GM12891 (cell line): ENCODE results near the gene PAPLN.

Source experiments
- PAX5 ChIP-seq: IDR thresholded peaks from 2 replicates; pipeline ENCODE4 v1.6.1; 2011; ENCODE audit warnings: low read length, moderate library complexity, mild to moderate bottlenecking; ENCODE audit not compliant: insufficient read depth, severe bottlenecking
- POLR2A ChIP-seq: IDR thresholded peaks from 2 replicates; pipeline ENCODE4 v1.6.1; 2011; ENCODE audit warnings: low read depth, low read length, control low read depth
- POLR2AphosphoS5 ChIP-seq: IDR thresholded peaks from 2 replicates; pipeline ENCODE4 v1.6.1; 2011; ENCODE audit warnings: low read depth, low read length, control low read depth
- POU2F2 ChIP-seq: IDR thresholded peaks from 2 replicates; pipeline ENCODE4 v1.6.1; 2011; ENCODE audit warnings: low read depth, mild to moderate bottlenecking, control low read depth, low read length, moderate library complexity
- SPI1 ChIP-seq: IDR thresholded peaks from 2 replicates; pipeline ENCODE4 v1.6.1; 2011; ENCODE audit warnings: low read depth, low read length, control low read depth
- TAF1 ChIP-seq: IDR thresholded peaks from 2 replicates; pipeline ENCODE4 v1.6.1; 2011; ENCODE audit warnings: low read depth, low read length, control low read depth

- TF ChIP-seq POLR2A (no peak), TAF1 (no peak), POLR2AphosphoS5 (no peak), PAX5 (no peak), SPI1 (no peak), POU2F2 (no peak)
Measured at GRCh38 chr14:73220061-73220460, 17.2 kb upstream of the PAPLN start.
